Caki2 (cell line): ENCODE results near the gene RASIP1. TPM values are rescaled to one million over a fixed set of nuclear protein-coding genes. Genes with fewer than 3 reads are reported as not detected.
"Not testable (repeated sequence)": the region's sequence is repeated elsewhere in the genome, so short reads cannot be mapped to it uniquely, and the experiment has no call there.

Experiments
- DNase-seq: peaks from one replicate; pipeline ENCODE4 v3.0.0-alpha.2; 2015; ENCODE audit warnings: low read depth
- in situ Hi-C: cut with HindIII; loops from 2 replicates; pipeline ENCODE4 v1.10.0; 2016; ENCODE audit warnings: low sequenced_read_pairs, low pct_unique_long_range_greater_than_20kb, mixed read lengths
- total RNA-seq: library from RNA; depleted of rRNA; stranded (reverse); fragments of >200 nt; shearing (Covaris generic); gene quantifications from 2 replicates; pipeline ENCODE4 v1.2.3, GENCODE V29; 2014; ENCODE audit warnings: low replicate concordance; rRNA removed

RASIP1 gene
- total RNA-seq, result not detected in 2 replicates

GRCh38 chr19:48740164-48740972, at the start of gene RASIP1:
RASIP1 (minus strand) TSS chr19:48740610; CDS start chr19:48740282, 328 bp downstream.
- DNase-seq, result no peak
- in situ Hi-C loops, result no loop called here

- DNase-seq, in situ Hi-C loops: not testable (repeated sequence)
These were observed 46.9 kb upstream of the RASIP1 start for GRCh38 chr19:48787331-48787730.

GRCh38 chr19:48786422-48786821, 46.0 kb upstream of the RASIP1 start:
- DNase-seq, in situ Hi-C loops: not testable (repeated sequence)

GRCh38 chr19:48784527-48784926, 44.1 kb upstream of the RASIP1 start:
- in situ Hi-C loops, result no loop called here

GRCh38 chr19:48780631-48781391, 40.4 kb upstream of the RASIP1 start:
- peak; percentile 92 for DNase-seq
- in situ Hi-C loops, result no loop called here

More at GRCh38 chr19:48784527-48784926, 44.1 kb upstream of the RASIP1 start:
- no peak for DNase-seq

- in situ Hi-C loops, result no loop called here
- no peak for DNase-seq
These were observed 39.2 kb upstream of the RASIP1 start for GRCh38 chr19:48779636-48780035.

- no peak for DNase-seq
- in situ Hi-C loops, result no loop called here
These were observed 37.3 kb upstream of the RASIP1 start for GRCh38 chr19:48777720-48778119.

GRCh38 chr19:48777139-48777538, 36.7 kb upstream of the RASIP1 start:
- in situ Hi-C loops, result no loop called here
- no peak for DNase-seq

GRCh38 chr19:48772503-48772953, 32.1 kb upstream of the RASIP1 start:
- DNase-seq, result no peak
- in situ Hi-C loops, result no loop called here

GRCh38 chr19:48770734-48771472, 30.5 kb upstream of the RASIP1 start:
- in situ Hi-C loops, result no loop called here
- DNase-seq, result no peak

GRCh38 chr19:48770266-48770665, 29.9 kb upstream of the RASIP1 start:
- in situ Hi-C loops, result no loop called here
- peak; percentile 68 for DNase-seq

- in situ Hi-C loops, result no loop called here
- DNase-seq, result no peak
These were observed 28.7 kb upstream of the RASIP1 start for GRCh38 chr19:48768994-48769713.

- DNase-seq, in situ Hi-C loops: not testable (repeated sequence)
These were observed 27.9 kb upstream of the RASIP1 start for GRCh38 chr19:48768171-48768753.

- DNase-seq, in situ Hi-C loops: not testable (repeated sequence)
These were observed 25.4 kb upstream of the RASIP1 start for GRCh38 chr19:48765816-48766215.

GRCh38 chr19:48760504-48761205, 20.2 kb upstream of the RASIP1 start:
- DNase-seq, result no peak

GRCh38 chr19:48757741-48758144, 17.3 kb upstream of the RASIP1 start:
- no peak for DNase-seq
- in situ Hi-C loops, result no loop called here

More at GRCh38 chr19:48760504-48761205, 20.2 kb upstream of the RASIP1 start:
- in situ Hi-C loops, result no loop called here

- DNase-seq, result no peak
- in situ Hi-C loops, result no loop called here
These were observed 16.8 kb upstream of the RASIP1 start for GRCh38 chr19:48757089-48757675.
